K562 (cell line): ENCODE results near the gene VENTX. TPM values are rescaled to one million over a fixed set of nuclear protein-coding genes. Genes with fewer than 3 reads are reported as not detected.

Experiments
- CBX1 ChIP-seq: sonication (generic); IDR thresholded peaks from 2 replicates; pipeline ENCODE4 v1.6.1; 2016; ENCODE audit warnings: antibody characterized with exemption, low read depth, mild to moderate bottlenecking
- FOXP1 ChIP-seq: sonication (generic); formaldehyde crosslinking; IDR thresholded peaks from 2 replicates; pipeline ENCODE4 v1.8.0; 2022; ENCODE audit warnings: mild to moderate bottlenecking, missing genetic modification reagents
- HDGF ChIP-seq: fragments of 450-650 bp; IDR thresholded peaks from 2 replicates; pipeline ENCODE4 v1.6.1; 2016
- KDM1A ChIP-seq, 2 experiments: fragments of 450-650 bp; IDR thresholded peaks; 2 replicates each; pipeline ENCODE4 v1.6.1; 2016; ENCODE audit warnings: mild to moderate bottlenecking in 2 of 2
- MED1 ChIP-seq: sonication (generic); formaldehyde crosslinking; IDR thresholded peaks from 2 replicates; pipeline ENCODE4 v1.8.1; 2023; ENCODE audit warnings: missing genetic modification reagents, borderline replicate concordance
- MYBL2 ChIP-seq, 2 experiments: fragments of 450-650 bp in 1 of 2; sonication (generic) in 1 of 2; formaldehyde crosslinking in 1 of 2; IDR thresholded peaks; 2 replicates each; pipeline versions ENCODE4 v1.6.1 to v1.8.1; 2017 to 2022; ENCODE audit warnings: borderline replicate concordance in 1 of 2, inconsistent platforms in 1 of 2, low read depth in 1 of 2, mild to moderate bottlenecking in 1 of 2, missing genetic modification reagents in 1 of 2, moderate library complexity in 1 of 2
- NFIX ChIP-seq: fragments of 250-450 bp; sonication (Bioruptor Pico); IDR thresholded peaks from 2 replicates; pipeline ENCODE4 v1.4.0; 2020; ENCODE audit warnings: low read depth, mild to moderate bottlenecking, moderate library complexity
- POLR2H ChIP-seq: IDR thresholded peaks from 2 replicates; pipeline ENCODE4 v1.6.1; 2016; ENCODE audit warnings: missing genetic modification characterization, low read depth, mild to moderate bottlenecking, control low read depth, missing compliant biosample characterization, moderate library complexity
- TRIM28 ChIP-seq: fragments of 450-650 bp; IDR thresholded peaks from 2 replicates; pipeline ENCODE4 v1.6.1; 2017
- ZBTB5 ChIP-seq: fragments of 450-650 bp; IDR thresholded peaks from 2 replicates; pipeline ENCODE4 v1.6.1; 2017; ENCODE audit warnings: antibody characterized with exemption
- ZNF511 ChIP-seq: sonication (generic); formaldehyde crosslinking; IDR thresholded peaks from 2 replicates; pipeline ENCODE4 v1.8.0; 2022; ENCODE audit warnings: mild to moderate bottlenecking, missing genetic modification reagents
- ZNF79 ChIP-seq: fragments of 250-450 bp; sonication (Bioruptor Pico); IDR thresholded peaks from 2 replicates; pipeline ENCODE4 v1.4.0; 2020; ENCODE audit warnings: low read depth, mild to moderate bottlenecking, moderate library complexity
- ZSCAN32 ChIP-seq: fragments of 450-650 bp; formaldehyde crosslinking; IDR thresholded peaks from 2 replicates; pipeline ENCODE4 v1.4.0; 2020; ENCODE audit warnings: mild to moderate bottlenecking, moderate library complexity
- polyA plus RNA-seq, 8 experiments: library from polyadenylated mRNA; depleted of rRNA in 4 of 8; stranded (reverse) in 5 of 8; unstranded in 3 of 8; fragments of >200 nt; fragmentation: Nextera tagmentation in 2 of 8; fragmentation: Illumina TruSeq in 1 of 8; extraction: Ambion mirVana in 2 of 8; extraction: Trizol in 1 of 8; gene quantifications; 2 replicates each; pipeline versions ENCODE4 v1.2.1 to v1.2.3, GENCODE V29; 2011 to 2014; ENCODE audit warnings: inconsistent platforms in 1 of 8, missing spikeins in 1 of 8
- total RNA-seq, 7 experiments: library from RNA; depleted of rRNA in 6 of 7; stranded (reverse); fragments of >200 nt in 6 of 7; fragmentation: Illumina TruSeq in 2 of 7; extraction: Trizol in 2 of 7; gene quantifications; 2 replicates each; pipeline versions ENCODE4 v1.2.1 to v1.2.3, GENCODE V29; 2011 to 2021; ENCODE audit warnings: low replicate concordance in 1 of 7

VENTX gene
- total and polyA plus RNA-seq, 9 of the 15 experiments (the other 6 are each of a cell fraction or from before 2014, with no cell fraction given): 0.07 to 0.70 (median 0.20) TPM; not detected in 1

DNA sequence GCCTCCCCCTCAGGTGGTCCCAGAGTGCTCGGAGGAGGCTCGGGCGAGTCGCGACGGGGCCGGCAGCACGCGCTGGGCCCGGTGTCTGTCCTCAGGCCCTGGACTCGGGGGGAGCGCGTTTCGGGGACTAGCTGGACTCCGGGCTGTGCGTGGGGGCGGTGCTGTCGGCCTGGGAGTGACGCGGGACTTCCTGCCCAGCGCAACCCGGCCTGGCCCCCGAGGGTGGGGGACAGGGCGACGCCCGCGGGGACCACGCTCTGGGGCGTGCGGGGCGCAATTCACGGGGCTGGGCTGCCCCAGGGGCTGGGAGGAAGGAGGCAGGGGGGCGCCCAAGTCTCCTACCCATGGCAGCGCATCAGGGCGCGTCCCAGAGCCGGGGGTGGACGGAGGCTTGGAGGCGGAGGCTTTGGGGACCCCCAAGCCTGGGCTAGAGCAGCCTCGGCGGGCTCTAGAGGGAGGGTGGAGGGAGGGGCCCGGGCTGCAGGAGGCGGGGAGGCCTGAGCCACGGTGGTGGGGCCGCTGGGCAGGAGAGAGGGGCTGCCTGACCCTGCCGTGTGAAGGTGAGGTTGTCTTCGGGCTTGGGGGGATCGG, 2.3 kb upstream of the VENTX start (continued):
- TF ChIP-seq MYBL2 (IDR thresholded peaks at IDR 0.05; ENCODE audit: low read depth) (no peak), MYBL2 (CRISPR knock-in tag; IDR thresholded peaks at IDR 0.05; ENCODE audit: borderline replicate concordance) (no peak), MED1 (CRISPR knock-in tag) (no peak), ZNF511 (CRISPR knock-in tag) (no peak), ZBTB5 (no peak), HDGF (no peak), TRIM28 (no peak), NFIX (CRISPR knock-in tag) (no peak), KDM1A (IDR thresholded peaks at IDR 0.05) (no peak), CBX1 (no peak), FOXP1 (no peak), ZSCAN32 (CRISPR knock-in tag) (no peak), ZNF79 (CRISPR knock-in tag) (no peak), POLR2H (tag) (no peak)
